ENCODE data around the gene SNCA. TPM values are rescaled to one million over a fixed set of nuclear protein-coding genes. Genes with fewer than 3 reads are reported as not detected.

Gene SNCA
- total RNA-seq, 4 donors from 2014 or later: 2.2 to 7.8 (median 4.0) TPM

DNA sequence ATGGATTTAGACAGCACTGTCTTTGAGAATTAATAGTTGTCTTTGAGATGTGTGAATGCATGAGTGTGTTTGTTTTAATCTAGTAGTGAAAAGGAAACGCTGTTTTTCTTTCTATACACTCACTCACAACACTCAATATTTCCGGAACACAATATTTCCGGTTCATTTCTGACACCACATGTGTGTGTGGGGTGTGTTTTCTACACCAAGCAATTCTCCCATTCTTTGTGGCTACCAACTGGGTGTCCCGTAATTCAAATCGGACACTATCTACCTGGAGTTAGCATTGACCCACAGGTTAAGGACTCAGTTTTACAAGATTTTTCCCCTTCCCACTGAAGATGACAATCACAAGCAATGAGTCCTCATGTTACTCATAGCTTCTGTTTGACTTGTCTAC, 113.9 kb downstream of the SNCA start:
- 52 to 67% methylated on average over 4 to 5 of the region's 5 CpGs for WGBS, 2 donors (ENCODE audit: low coverage in 1 of 2)

DNA sequence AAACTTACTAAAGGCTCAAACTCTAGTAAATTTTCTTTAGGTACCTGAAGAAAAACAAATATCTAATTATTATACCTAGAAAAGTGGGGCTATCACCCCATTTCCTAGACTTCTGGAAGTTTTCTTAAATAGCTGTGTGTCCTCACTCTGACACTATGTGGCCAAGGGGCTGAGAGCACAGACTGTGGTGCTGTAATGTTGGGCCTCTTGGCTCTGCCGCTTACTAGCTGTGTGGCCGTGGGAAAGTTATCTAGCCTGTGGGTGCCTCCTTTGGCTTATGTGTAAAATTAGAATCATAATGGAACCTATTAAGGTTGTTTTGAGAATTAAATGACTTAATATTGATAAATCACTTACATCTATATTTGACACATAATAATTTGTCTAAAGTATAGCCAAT, 114.4 kb downstream of the SNCA start:
- Histone ChIP-seq H3K4me3 (no peak overlapping the region), H3K4me1 (no peaks in the 10 kb centered on the region), H3K27me3 (no peaks in the 10 kb centered on the region), H3K9me3 (no peaks in the 10 kb centered on the region), H3K36me3 (no peaks in the 10 kb centered on the region), H3K27ac (no peak overlapping the region)
- TF ChIP-seq EP300 (IDR thresholded peaks at IDR 0.05; ENCODE audit: low read depth) (no peak), POLR2AphosphoS5 (IDR thresholded peaks at IDR 0.05) (no peak), CTCF (IDR thresholded peaks at IDR 0.05) (no peak)
- DNase-seq: no peak
- intact Hi-C loops (cut with DNase I; ENCODE audit: low total_unique reads): no loop called here
- 87% methylated on average over 2 of the region's 2 CpGs; no CpG with 5 or more reads in 1 of the 2 donors for WGBS, 2 donors (ENCODE audit: low coverage in 1 of 2)
- in situ Hi-C loops (cut with MboI; ENCODE audit: low pct_ligation_motif_present in 1 of 4, low pct_unique_long_range_greater_than_20kb in 1 of 4, low sequenced_read_pairs in 3 of 4): no loop called here

More for the DNA sequence above, 113.9 kb downstream of the SNCA start:
- H3K27ac ChIP-seq: no peak overlapping the region
- H3K4me1 ChIP-seq: no peaks in the 10 kb centered on the region
- no peaks in the 10 kb centered on the region for H3K27me3 ChIP-seq
- in situ Hi-C loops (cut with MboI; ENCODE audit: low pct_ligation_motif_present in 1 of 4, low pct_unique_long_range_greater_than_20kb in 1 of 4, low sequenced_read_pairs in 3 of 4): no loop called here
- intact Hi-C loops (cut with DNase I; ENCODE audit: low total_unique reads): no loop called here
- no peak overlapping the region for H3K4me3 ChIP-seq
- no peaks in the 10 kb centered on the region for H3K9me3 ChIP-seq
- DNase-seq: no peak
- TF ChIP-seq EP300 (IDR thresholded peaks at IDR 0.05; ENCODE audit: low read depth) (no peak), POLR2A (IDR thresholded peaks at IDR 0.05) (no peak), POLR2AphosphoS5 (IDR thresholded peaks at IDR 0.05) (no peak), CTCF (IDR thresholded peaks at IDR 0.05) (no peak)
- H3K36me3 ChIP-seq: no peaks in the 10 kb centered on the region

GRCh38 chr4:89720981-89721380, 116.0 kb downstream of the SNCA start:
- Histone ChIP-seq H3K27me3 (no peaks in the 10 kb centered on the region), H3K4me1 (no peaks in the 10 kb centered on the region), H3K36me3 (no peaks in the 10 kb centered on the region), H3K9me3 (no peaks in the 10 kb centered on the region), H3K4me3 (no peak overlapping the region), H3K27ac (no peak overlapping the region)
- WGBS, 2 donors (ENCODE audit: low coverage in 1 of 2): 60 to 61% methylated on average over 2 of the region's 2 CpGs
- in situ Hi-C loops (cut with MboI; ENCODE audit: low pct_ligation_motif_present in 1 of 4, low pct_unique_long_range_greater_than_20kb in 1 of 4, low sequenced_read_pairs in 3 of 4): no loop called here
- DNase-seq: no peak
- no peak for TF ChIP-seq CTCF (IDR thresholded peaks at IDR 0.05)
- TF ChIP-seq EP300 (IDR thresholded peaks at IDR 0.05; ENCODE audit: low read depth): no peak
- TF ChIP-seq POLR2A (IDR thresholded peaks at IDR 0.05): no peak
- no peak for TF ChIP-seq POLR2AphosphoS5 (IDR thresholded peaks at IDR 0.05)
- intact Hi-C loops (cut with DNase I; ENCODE audit: low total_unique reads): no loop called here

GRCh38 chr4:89719536-89720090, 117.3 kb downstream of the SNCA start:
- H3K36me3 ChIP-seq: no peaks in the 10 kb centered on the region
- H3K4me3 ChIP-seq: no peak overlapping the region
- TF ChIP-seq POLR2AphosphoS5 (IDR thresholded peaks at IDR 0.05) (no peak), POLR2A (IDR thresholded peaks at IDR 0.05) (no peak)
- H3K27me3 ChIP-seq: no peaks in the 10 kb centered on the region
- no peak for DNase-seq
- intact Hi-C loops (cut with DNase I; ENCODE audit: low total_unique reads): no loop called here
- H3K9me3 ChIP-seq: no peaks in the 10 kb centered on the region
- H3K27ac ChIP-seq: no peak overlapping the region
- no peaks in the 10 kb centered on the region for H3K4me1 ChIP-seq
- in situ Hi-C loops (cut with MboI; ENCODE audit: low pct_ligation_motif_present in 1 of 4, low pct_unique_long_range_greater_than_20kb in 1 of 4, low sequenced_read_pairs in 3 of 4): no loop called here
- WGBS, 2 donors (ENCODE audit: low coverage in 1 of 2): 84 to 89% methylated on average over 6 to 7 of the region's 7 CpGs

- Histone ChIP-seq H3K4me3 (no peak overlapping the region), H3K27me3 (no peaks in the 10 kb centered on the region), H3K9me3 (no peaks in the 10 kb centered on the region), H3K27ac (no peak overlapping the region), H3K36me3 (no peaks in the 10 kb centered on the region), H3K4me1 (no peaks in the 10 kb centered on the region)
- TF ChIP-seq POLR2AphosphoS5 (IDR thresholded peaks at IDR 0.05): no peak
- no peak for TF ChIP-seq CTCF (IDR thresholded peaks at IDR 0.05)
- TF ChIP-seq POLR2A (IDR thresholded peaks at IDR 0.05): no peak
- TF ChIP-seq EP300 (IDR thresholded peaks at IDR 0.05; ENCODE audit: low read depth): no peak
- no peak for DNase-seq
- 85 to 87% methylated on average over 6 of the region's 6 CpGs for WGBS, 2 donors (ENCODE audit: low coverage in 1 of 2)
- in situ Hi-C loops (cut with MboI; ENCODE audit: low pct_ligation_motif_present in 1 of 4, low pct_unique_long_range_greater_than_20kb in 1 of 4, low sequenced_read_pairs in 3 of 4): no loop called here
- intact Hi-C loops (cut with DNase I; ENCODE audit: low total_unique reads): no loop called here
These were observed 120.1 kb downstream of the SNCA start for GRCh38 chr4:89716893-89717292.

Measured in transverse colon (tissue), 4 donors.